HEK293T (cell line): ENCODE measurements around the gene FRS2.

ENCODE experiments used
- BHLHE40 ChIP-seq: fragments of 450-650 bp; IDR thresholded peaks from 2 replicates; pipeline ENCODE4 v1.6.1; 2016; ENCODE audit warnings: mild to moderate bottlenecking, moderate library complexity, borderline replicate concordance
- CTBP1 ChIP-seq: fragments of 450-650 bp; IDR thresholded peaks from 2 replicates; pipeline ENCODE4 v1.6.1; 2016; ENCODE audit warnings: borderline replicate concordance
- ELF4 ChIP-seq: fragments of 450-650 bp; IDR thresholded peaks from 2 replicates; pipeline ENCODE4 v1.6.1; 2017; ENCODE audit warnings: antibody characterized with exemption
- FOXA1 ChIP-seq: fragments of 450-650 bp; IDR thresholded peaks from 2 replicates; pipeline ENCODE4 v1.6.1; 2016; ENCODE audit warnings: mild to moderate bottlenecking
- FOXK2 ChIP-seq: fragments of 450-650 bp; IDR thresholded peaks from 2 replicates; pipeline ENCODE4 v1.6.1; 2016; ENCODE audit warnings: mild to moderate bottlenecking
- FOXM1 ChIP-seq: fragments of 450-650 bp; IDR thresholded peaks from 2 replicates; pipeline ENCODE4 v1.6.1; 2017; ENCODE audit warnings: mild to moderate bottlenecking, borderline replicate concordance
- HDGF ChIP-seq: fragments of 450-650 bp; IDR thresholded peaks from 2 replicates; pipeline ENCODE4 v1.6.1; 2017; ENCODE audit warnings: antibody characterized with exemption, borderline replicate concordance
- LEF1 ChIP-seq: fragments of 450-650 bp; IDR thresholded peaks from 2 replicates; pipeline ENCODE4 v1.6.1; 2017; ENCODE audit warnings: mild to moderate bottlenecking, borderline replicate concordance
- NFRKB ChIP-seq: fragments of 450-650 bp; IDR thresholded peaks from 2 replicates; pipeline ENCODE4 v1.6.1; 2016; ENCODE audit warnings: mild to moderate bottlenecking, moderate library complexity
- SP1 ChIP-seq: fragments of 450-650 bp; IDR thresholded peaks from 2 replicates; pipeline ENCODE4 v1.6.1; 2017
- SUZ12 ChIP-seq: fragments of 450-650 bp; IDR thresholded peaks from 2 replicates; pipeline ENCODE4 v1.6.1; 2016; ENCODE audit warnings: mild to moderate bottlenecking
- ZNF384 ChIP-seq: fragments of 450-650 bp; IDR thresholded peaks from 2 replicates; pipeline ENCODE4 v1.6.1; 2016
- TF ChIP-seq, protein P1 (sequence below): fragments of 450-650 bp; IDR thresholded peaks from 2 replicates; pipeline ENCODE4 v1.6.1; 2016

DNA sequence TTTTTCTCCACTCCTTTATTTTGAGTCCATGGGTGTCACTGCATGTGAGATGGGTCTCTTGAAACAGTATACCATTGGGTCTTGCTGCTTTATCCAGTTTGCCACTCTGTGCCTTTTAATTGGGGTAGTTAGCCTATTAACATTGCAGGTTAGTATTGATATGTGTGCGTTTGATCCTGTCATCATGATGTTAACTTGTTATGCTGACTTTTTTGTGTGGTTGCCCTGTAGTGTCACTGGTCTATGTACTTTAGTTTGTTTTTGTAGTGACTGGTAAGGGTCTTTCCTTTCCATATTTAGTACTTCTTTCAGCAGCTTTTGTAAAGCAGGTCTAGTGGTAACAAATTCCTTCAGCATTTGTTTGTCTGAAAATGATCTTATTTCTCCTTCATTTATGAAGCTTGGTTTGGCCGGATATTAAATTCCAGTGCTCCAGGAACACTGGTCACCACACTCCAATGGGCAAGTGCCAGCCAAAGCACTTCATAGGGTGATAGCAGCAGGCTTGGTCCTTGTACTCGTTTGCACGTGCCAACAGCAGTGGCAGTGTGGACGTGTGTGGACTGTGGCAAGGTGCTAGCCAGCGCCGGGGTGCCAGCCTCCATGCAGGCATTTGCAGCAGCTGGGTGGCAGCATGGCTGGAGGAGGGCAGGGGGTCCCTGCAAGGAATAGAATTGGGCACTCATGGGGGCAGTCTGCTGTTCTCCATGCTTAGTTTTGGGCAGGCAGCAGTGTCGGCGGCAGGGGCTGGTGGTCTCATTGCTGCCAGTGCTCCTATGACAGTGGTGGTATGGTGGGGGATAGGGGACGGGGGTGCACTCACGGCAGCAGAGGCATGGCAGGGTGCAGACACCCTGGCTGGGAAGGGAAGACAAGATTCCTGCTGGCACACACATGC is 53.5 kb downstream of the FRS2 start:
- TF ChIP-seq, protein P1, sequence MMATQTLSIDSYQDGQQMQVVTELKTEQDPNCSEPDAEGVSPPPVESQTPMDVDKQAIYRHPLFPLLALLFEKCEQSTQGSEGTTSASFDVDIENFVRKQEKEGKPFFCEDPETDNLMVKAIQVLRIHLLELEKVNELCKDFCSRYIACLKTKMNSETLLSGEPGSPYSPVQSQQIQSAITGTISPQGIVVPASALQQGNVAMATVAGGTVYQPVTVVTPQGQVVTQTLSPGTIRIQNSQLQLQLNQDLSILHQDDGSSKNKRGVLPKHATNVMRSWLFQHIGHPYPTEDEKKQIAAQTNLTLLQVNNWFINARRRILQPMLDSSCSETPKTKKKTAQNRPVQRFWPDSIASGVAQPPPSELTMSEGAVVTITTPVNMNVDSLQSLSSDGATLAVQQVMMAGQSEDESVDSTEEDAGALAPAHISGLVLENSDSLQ = no peak
- TF ChIP-seq FOXM1 = no peak
- no peak for TF ChIP-seq NFRKB
- no peak for TF ChIP-seq BHLHE40
- TF ChIP-seq SP1 = no peak
- no peak for TF ChIP-seq CTBP1
- TF ChIP-seq HDGF = no peak
- TF ChIP-seq FOXK2 = no peak
- no peak for TF ChIP-seq FOXA1
- no peak for TF ChIP-seq ELF4
- TF ChIP-seq SUZ12 = no peak
- no peak for TF ChIP-seq ZNF384
- no peak for TF ChIP-seq LEF1
